HepG2 (cell line): ENCODE results near the gene NPBWR2. TPM values are rescaled to one million over a fixed set of nuclear protein-coding genes. Genes with fewer than 3 reads are reported as not detected.

ENCODE experiments used
- ATF1 ChIP-seq: IDR thresholded peaks from 2 replicates; pipeline ENCODE4 v1.6.1; 2016; ENCODE audit warnings: mild to moderate bottlenecking, control low read depth
- CBX2 ChIP-seq, 2 experiments: fragments of 200-600 bp in 1 of 2; sonication (generic); formaldehyde crosslinking in 1 of 2; IDR thresholded peaks; 2 replicates each; pipeline versions ENCODE4 v1.7.0 to v1.8.1; 2018 to 2022; ENCODE audit warnings: low read depth in 2 of 2, low read length in 1 of 2, mild to moderate bottlenecking in 1 of 2, missing genetic modification reagents in 1 of 2
- DR1 ChIP-seq: sonication (generic); formaldehyde crosslinking; IDR thresholded peaks from 2 replicates; pipeline ENCODE4 v1.8.0; 2021; ENCODE audit warnings: mild to moderate bottlenecking, missing genetic modification reagents, inconsistent platforms
- ISX ChIP-seq: sonication (generic); formaldehyde crosslinking; conservative IDR thresholded peaks from 2 replicates; pipeline ENCODE4 v1.5.0; 2020; ENCODE audit warnings: missing genetic modification reagents
- KLF15 ChIP-seq: sonication (generic); formaldehyde crosslinking; IDR thresholded peaks from 2 replicates; pipeline ENCODE4 v1.8.1; 2023; ENCODE audit warnings: borderline replicate concordance, mild to moderate bottlenecking, inconsistent platforms, missing genetic modification reagents, mixed read lengths
- MED13 ChIP-seq: sonication (generic); formaldehyde crosslinking; IDR thresholded peaks from 2 replicates; pipeline ENCODE4 v1.5.0; 2020; ENCODE audit warnings: missing genetic modification reagents
- MYNN ChIP-seq: sonication (generic); formaldehyde crosslinking; IDR thresholded peaks from 2 replicates; pipeline ENCODE4 v1.4.0; 2020; ENCODE audit warnings: mild to moderate bottlenecking, low read depth, missing genetic modification reagents
- MYPOP ChIP-seq: sonication (generic); formaldehyde crosslinking; IDR thresholded peaks from 2 replicates; pipeline ENCODE4 v1.8.1; 2023; ENCODE audit warnings: mild to moderate bottlenecking, moderate library complexity, missing genetic modification reagents
- ONECUT2 ChIP-seq: sonication (generic); formaldehyde crosslinking; IDR thresholded peaks from 2 replicates; pipeline ENCODE4 v1.4.0; 2020; ENCODE audit warnings: missing genetic modification reagents
- SRSF4 ChIP-seq: fragments of 200-400 bp; formaldehyde crosslinking; IDR thresholded peaks from one replicate; pipeline ENCODE4 v1.6.1; 2018; ENCODE audit warnings: mild to moderate bottlenecking, low read depth, low read length, moderate library complexity; ENCODE audit not compliant: poor library complexity, severe bottlenecking
- SUZ12 ChIP-seq: fragments of 150-350 bp; IDR thresholded peaks from 2 replicates; pipeline ENCODE4 v1.6.1; 2014; ENCODE audit warnings: low read depth, low read length
- THAP7 ChIP-seq: sonication (generic); formaldehyde crosslinking; IDR thresholded peaks from 2 replicates; pipeline ENCODE4 v1.8.1; 2023; ENCODE audit warnings: mild to moderate bottlenecking, missing genetic modification reagents
- ZBTB44 ChIP-seq: sonication (generic); formaldehyde crosslinking; IDR thresholded peaks from 2 replicates; pipeline ENCODE4 v1.4.0; 2020; ENCODE audit warnings: missing genetic modification reagents
- ZKSCAN1 ChIP-seq: fragments of 150-350 bp; IDR thresholded peaks from 2 replicates; pipeline ENCODE4 v1.6.1; 2014; ENCODE audit warnings: low read length
- ZNF205 ChIP-seq: IDR thresholded peaks from 2 replicates; pipeline ENCODE4 v1.6.1; 2018; ENCODE audit warnings: missing biosample characterization, missing genetic modification reagents
- ZNF230 ChIP-seq: sonication (generic); formaldehyde crosslinking; IDR thresholded peaks from 2 replicates; pipeline ENCODE4 v1.4.0; 2020; ENCODE audit warnings: mild to moderate bottlenecking, missing genetic modification reagents
- ZNF543 ChIP-seq: sonication (generic); formaldehyde crosslinking; IDR thresholded peaks from 2 replicates; pipeline ENCODE4 v1.4.0; 2020; ENCODE audit warnings: mild to moderate bottlenecking, missing genetic modification reagents
- ZNF75D ChIP-seq: sonication (generic); formaldehyde crosslinking; IDR thresholded peaks from 2 replicates; pipeline ENCODE4 v1.8.1; 2023; ENCODE audit warnings: missing genetic modification reagents, mild to moderate bottlenecking, borderline replicate concordance
- ZNF772 ChIP-seq: sonication (generic); formaldehyde crosslinking; IDR thresholded peaks from 2 replicates; pipeline ENCODE4 v1.5.0; 2020; ENCODE audit warnings: mild to moderate bottlenecking, missing genetic modification reagents
- polyA plus RNA-seq, 8 experiments: library from polyadenylated mRNA; depleted of rRNA in 3 of 8; stranded (reverse) in 7 of 8; unstranded in 1 of 8; fragments of >200 nt; fragmentation: Illumina TruSeq in 4 of 8; extraction: Trizol in 4 of 8; gene quantifications; 2 replicates each; pipeline versions ENCODE4 v1.2.1 to v1.2.3, GENCODE V29; 2011 to 2016; ENCODE audit warnings: low read depth in 4 of 8, missing spikeins in 1 of 8, mixed read lengths in 1 of 8; ENCODE audit not compliant: insufficient read depth in 1 of 8
- total RNA-seq, 5 experiments: library from RNA; depleted of rRNA; stranded (reverse); fragments of >200 nt; fragmentation: Illumina TruSeq; extraction: Trizol; gene quantifications; 2 replicates each; pipeline ENCODE4 v1.2.3, GENCODE V29; 2016; ENCODE audit warnings: low read depth in 1 of 5
- TF ChIP-seq, protein P1 (sequence below): sonication (generic); formaldehyde crosslinking; IDR thresholded peaks from 2 replicates; pipeline ENCODE4 v1.4.0; 2020; ENCODE audit warnings: mild to moderate bottlenecking, missing genetic modification reagents
- TF ChIP-seq, protein P2 (sequence below): sonication (generic); formaldehyde crosslinking; conservative IDR thresholded peaks from 2 replicates; pipeline ENCODE4 v1.4.0; 2020; ENCODE audit warnings: missing genetic modification reagents

The NPBWR2 gene
- total and polyA plus RNA-seq, 2 of the 13 experiments (the other 11 are each of a cell fraction or from before 2014, with no cell fraction given), result not detected

DNA sequence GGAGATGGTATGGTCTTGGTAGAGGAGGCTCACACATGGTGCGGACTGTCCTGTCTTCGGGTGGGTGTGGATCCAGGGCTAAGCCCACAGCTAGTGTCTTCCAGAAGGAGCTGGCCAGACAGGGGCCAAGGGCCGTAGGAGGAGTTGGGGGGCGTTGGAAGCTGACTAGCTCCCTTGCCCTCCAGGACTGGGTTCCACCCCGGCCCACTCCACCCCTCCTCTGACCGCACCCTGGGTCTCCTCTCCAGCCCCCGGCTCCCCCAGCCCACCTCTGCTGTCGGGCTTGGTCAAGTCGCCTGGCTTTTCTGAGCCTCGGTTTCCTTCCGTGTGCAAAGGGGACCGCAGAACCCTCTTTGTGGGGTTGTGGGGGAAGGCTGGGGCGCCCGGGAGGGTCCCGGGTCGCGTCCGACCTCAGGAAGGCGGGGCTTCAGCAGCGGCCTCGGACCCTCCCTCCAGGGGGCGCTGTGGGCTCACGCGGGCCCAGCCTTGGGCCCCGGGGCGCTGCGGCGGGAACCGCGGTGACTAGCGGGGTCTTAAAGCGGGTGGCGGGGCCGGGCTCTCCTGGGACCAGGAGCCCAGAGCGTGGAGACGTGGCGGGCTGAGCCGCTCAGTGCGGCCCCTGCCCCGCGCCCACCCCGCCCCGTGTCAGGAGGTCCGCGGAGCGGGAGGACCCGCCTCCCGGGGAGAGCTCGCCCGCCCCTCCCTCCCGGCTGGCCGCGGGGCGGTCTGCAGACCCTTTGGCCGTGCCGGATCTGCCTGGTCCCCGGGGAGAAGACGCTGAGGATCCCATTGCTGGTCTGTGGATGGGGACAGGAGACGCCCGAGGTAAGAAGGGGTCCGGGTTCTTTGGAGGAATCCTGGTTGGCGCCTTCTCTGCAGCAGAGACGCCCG, 5.4 kb downstream of the NPBWR2 start (continued):
- TF ChIP-seq MED13 (CRISPR knock-in tag) (no peak), ISX (CRISPR knock-in tag) (no peak), DR1 (CRISPR knock-in tag) (no peak), ZBTB44 (no peak), SRSF4 (no peak), ZNF543 (CRISPR knock-in tag) (no peak), ZNF230 (CRISPR knock-in tag) (no peak), ZNF75D (CRISPR knock-in tag) (no peak), THAP7 (CRISPR knock-in tag) (no peak), SUZ12 (peak; percentile 37; the same call in 1 of the 2 replicates), ZKSCAN1 (no peak), KLF15 (CRISPR knock-in tag) (no peak), ZNF772 (no peak), ATF1 (CRISPR knock-in tag) (no peak), ZNF205 (no peak), MYNN (CRISPR knock-in tag) (no peak), MYPOP (CRISPR knock-in tag) (no peak), ONECUT2 (CRISPR knock-in tag) (no peak), CBX2 (IDR thresholded peaks at IDR 0.05; ENCODE audit: low read depth, low read length) (no peak), CBX2 (CRISPR knock-in tag; IDR thresholded peaks at IDR 0.05; ENCODE audit: low read depth) (no peak)
- TF ChIP-seq, protein P1, sequence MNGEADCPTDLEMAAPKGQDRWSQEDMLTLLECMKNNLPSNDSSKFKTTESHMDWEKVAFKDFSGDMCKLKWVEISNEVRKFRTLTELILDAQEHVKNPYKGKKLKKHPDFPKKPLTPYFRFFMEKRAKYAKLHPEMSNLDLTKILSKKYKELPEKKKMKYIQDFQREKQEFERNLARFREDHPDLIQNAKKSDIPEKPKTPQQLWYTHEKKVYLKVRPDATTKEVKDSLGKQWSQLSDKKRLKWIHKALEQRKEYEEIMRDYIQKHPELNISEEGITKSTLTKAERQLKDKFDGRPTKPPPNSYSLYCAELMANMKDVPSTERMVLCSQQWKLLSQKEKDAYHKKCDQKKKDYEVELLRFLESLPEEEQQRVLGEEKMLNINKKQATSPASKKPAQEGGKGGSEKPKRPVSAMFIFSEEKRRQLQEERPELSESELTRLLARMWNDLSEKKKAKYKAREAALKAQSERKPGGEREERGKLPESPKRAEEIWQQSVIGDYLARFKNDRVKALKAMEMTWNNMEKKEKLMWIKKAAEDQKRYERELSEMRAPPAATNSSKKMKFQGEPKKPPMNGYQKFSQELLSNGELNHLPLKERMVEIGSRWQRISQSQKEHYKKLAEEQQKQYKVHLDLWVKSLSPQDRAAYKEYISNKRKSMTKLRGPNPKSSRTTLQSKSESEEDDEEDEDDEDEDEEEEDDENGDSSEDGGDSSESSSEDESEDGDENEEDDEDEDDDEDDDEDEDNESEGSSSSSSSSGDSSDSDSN (CRISPR knock-in tag), result peak; percentile 42; the same call in 1 of the 2 replicates
- TF ChIP-seq, protein P2, sequence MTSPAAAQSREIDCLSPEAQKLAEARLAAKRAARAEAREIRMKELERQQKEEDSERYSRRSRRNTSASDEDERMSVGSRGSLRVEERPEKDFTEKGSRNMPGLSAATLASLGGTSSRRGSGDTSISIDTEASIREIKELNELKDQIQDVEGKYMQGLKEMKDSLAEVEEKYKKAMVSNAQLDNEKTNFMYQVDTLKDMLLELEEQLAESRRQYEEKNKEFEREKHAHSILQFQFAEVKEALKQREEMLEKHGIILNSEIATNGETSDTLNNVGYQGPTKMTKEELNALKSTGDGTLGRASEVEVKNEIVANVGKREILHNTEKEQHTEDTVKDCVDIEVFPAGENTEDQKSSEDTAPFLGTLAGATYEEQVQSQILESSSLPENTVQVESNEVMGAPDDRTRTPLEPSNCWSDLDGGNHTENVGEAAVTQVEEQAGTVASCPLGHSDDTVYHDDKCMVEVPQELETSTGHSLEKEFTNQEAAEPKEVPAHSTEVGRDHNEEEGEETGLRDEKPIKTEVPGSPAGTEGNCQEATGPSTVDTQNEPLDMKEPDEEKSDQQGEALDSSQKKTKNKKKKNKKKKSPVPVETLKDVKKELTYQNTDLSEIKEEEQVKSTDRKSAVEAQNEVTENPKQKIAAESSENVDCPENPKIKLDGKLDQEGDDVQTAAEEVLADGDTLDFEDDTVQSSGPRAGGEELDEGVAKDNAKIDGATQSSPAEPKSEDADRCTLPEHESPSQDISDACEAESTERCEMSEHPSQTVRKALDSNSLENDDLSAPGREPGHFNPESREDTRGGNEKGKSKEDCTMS (CRISPR knock-in tag), result no peak
